Cardiac atrium fibroblast (primary cell): Measurements from ENCODE around the gene OSR1. TPM values are rescaled to one million over a fixed set of nuclear protein-coding genes. Genes with fewer than 3 reads are reported as not detected.

Experiments used
- total RNA-seq: library from RNA; depleted of rRNA; stranded (reverse); fragments of >200 nt; gene quantifications from 2 replicates; pipeline ENCODE4 v1.2.3, GENCODE V29; 2015

The OSR1 gene
- total RNA-seq, result 38.1 and 72.7 TPM in 2 replicates

DNA sequence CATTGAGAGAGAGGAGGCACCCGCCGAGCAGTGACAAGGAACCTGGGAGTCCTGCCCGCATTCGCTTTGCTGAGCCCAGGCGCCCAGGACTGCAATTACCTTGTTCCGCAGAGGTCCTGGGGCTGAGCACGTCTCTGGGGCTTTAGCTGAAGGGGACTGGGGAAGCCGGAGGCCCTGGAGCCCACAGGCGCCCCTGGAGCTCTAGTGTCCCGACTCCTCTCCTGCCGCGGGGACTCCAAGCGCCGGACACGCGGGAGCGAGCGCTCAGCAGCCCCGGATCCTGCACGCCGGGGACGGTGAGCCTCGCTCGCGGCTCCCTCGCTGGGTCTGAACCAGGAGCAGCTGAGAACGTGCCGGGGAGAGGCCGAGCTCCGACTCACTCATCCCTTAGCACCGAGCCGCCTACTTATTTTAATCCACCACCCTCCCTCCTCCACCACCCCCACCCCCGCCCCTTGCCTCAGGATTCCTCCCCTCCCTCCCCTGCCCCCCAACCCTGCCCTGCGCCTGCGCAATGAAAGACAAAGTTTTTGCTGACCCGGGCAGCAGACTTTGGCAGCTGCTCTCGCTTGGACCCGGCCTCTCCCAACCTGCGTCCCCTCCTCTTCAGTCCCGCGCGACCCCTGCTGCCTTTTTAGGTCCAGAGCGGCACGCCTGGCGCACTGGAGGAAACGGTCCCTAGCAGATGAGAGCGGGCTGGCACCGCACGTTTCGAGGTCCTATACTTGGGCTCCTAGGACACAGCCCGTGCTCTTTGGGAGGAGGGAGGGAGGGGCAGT lies at the start of gene OSR1:
OSR1 (minus strand) TSS at position 382 of the 779 bp plus-strand sequence. CDS start 4,818 bp downstream, outside the sequence.

